Transverse colon (tissue), 4 donors: Measurements from ENCODE around the gene TJP2. TPM values are rescaled to one million over a fixed set of nuclear protein-coding genes. Genes with fewer than 3 reads are reported as not detected.

Experiments used
- DNase-seq: peaks from one replicate; pipeline ENCODE4 v3.0.0-alpha.2; 2019
- H3K27ac ChIP-seq, 4 donors: fragments of 200-600 bp; sonication (generic); 2 replicates each; pipeline ENCODE4 v1.5.1; 2016 to 2018; ENCODE audit warnings: inconsistent platforms in 4 of 4
- H3K27me3 ChIP-seq: fragments of 200-600 bp; sonication (generic); 2 replicates; pipeline ENCODE4 v1.5.1; 2017; ENCODE audit warnings: inconsistent platforms
- H3K36me3 ChIP-seq, 4 donors: fragments of 200-600 bp; sonication (generic); 2 replicates each; pipeline ENCODE4 v1.5.1; 2017 to 2019; ENCODE audit warnings: inconsistent platforms in 4 of 4
- H3K4me1 ChIP-seq, 4 donors: fragments of 200-600 bp; sonication (generic); 2 replicates each; pipeline ENCODE4 v1.5.1; 2017 to 2020; ENCODE audit warnings: inconsistent platforms in 4 of 4
- H3K4me3 ChIP-seq, 4 donors: fragments of 200-600 bp; sonication (generic); 1 replicate in 1 of 4; 2 replicates in 3 of 4; pipeline versions ENCODE4 v1.5.1 to v1.6.1; 2017 to 2019; ENCODE audit warnings: inconsistent platforms in 4 of 4
- H3K9me3 ChIP-seq, 2 donors: fragments of 200-600 bp; sonication (generic); 2 replicates each; pipeline ENCODE4 v1.5.1; 2017 to 2019; ENCODE audit warnings: inconsistent platforms in 2 of 2
- EP300 ChIP-seq: sonication (generic); formaldehyde crosslinking; IDR thresholded peaks from one replicate; pipeline ENCODE4 v1.6.1; 2017; ENCODE audit warnings: antibody characterized with exemption, low read depth
- POLR2A ChIP-seq: fragments of 450-650 bp; IDR thresholded peaks from one replicate; pipeline ENCODE4 v1.6.1; 2016; ENCODE audit warnings: antibody characterized with exemption, mild to moderate bottlenecking, moderate library complexity
- POLR2AphosphoS5 ChIP-seq, 3 donors: sonication (generic); formaldehyde crosslinking; IDR thresholded peaks; one replicate each; pipeline ENCODE4 v1.6.1; 2016; ENCODE audit warnings: antibody characterized with exemption in 3 of 3
- WGBS, 2 donors: methylation state at CpG; one replicate each; pipeline ENCODE4 v1.1.5; 2018; ENCODE audit warnings: low coverage in 1 of 2; 5-methylcytosine and 5-hydroxymethylcytosine counted together
- in situ Hi-C, 4 donors: fragments of 200-750 bp; cut with MboI; loops; one replicate each; pipeline versions ENCODE4 v1.15.0 to v1.15.1; 2017; ENCODE audit warnings: low sequenced_read_pairs in 3 of 4, low pct_ligation_motif_present in 1 of 4, low pct_unique_long_range_greater_than_20kb in 1 of 4
- intact Hi-C: fragments of 100-400 bp; cut with DNase I; formaldehyde crosslinking; loops from one replicate; pipeline ENCODE4 v1.15.1; 2023; ENCODE audit warnings: low total_unique reads
- total RNA-seq, 4 donors: library from RNA; depleted of rRNA; stranded (reverse); fragments of >200 nt; gene quantifications; one replicate each; pipeline ENCODE4 v1.1.0, GENCODE V29; 2016
- TF ChIP-seq, protein P1 (sequence below), 5 experiments: fragments of 200-600 bp in 3 of 5; fragments of 450-650 bp in 2 of 5; sonication (generic) in 3 of 5; IDR thresholded peaks; 1 replicate in 2 of 5; 2 replicates in 3 of 5; pipeline ENCODE4 v1.5.1; 2016 to 2017; ENCODE audit warnings: antibody characterized with exemption in 5 of 5, inconsistent platforms in 3 of 5, mild to moderate bottlenecking in 2 of 5, moderate library complexity in 1 of 5

Gene TJP2
- total RNA-seq, 4 donors from 2014 or later, result 128 to 282 (median 202) TPM

GRCh38 chr9:69145144-69145715 lies 28.8 kb upstream of the TJP2 start:
- Histone ChIP-seq H3K27me3 (no peaks in the 10 kb centered on the region), H3K27ac (no peak overlapping the region), H3K4me3 (no peak overlapping the region), H3K4me1 (peaks cover 0 to 18% (median 8%) of the 10 kb centered on the region in 4 donors), H3K9me3 (no peaks in the 10 kb centered on the region), H3K36me3 (no peaks in the 10 kb centered on the region)
- intact Hi-C loops (no loop called here), in situ Hi-C loops (no loop called here)
- no peak for DNase-seq
- WGBS, 2 donors, result 82 to 89% methylated on average over 8 of the region's 8 CpGs
- TF ChIP-seq EP300 (no peak), POLR2AphosphoS5 (IDR thresholded peaks at IDR 0.05) (no peak), POLR2A (no peak)
- TF ChIP-seq, protein P1, sequence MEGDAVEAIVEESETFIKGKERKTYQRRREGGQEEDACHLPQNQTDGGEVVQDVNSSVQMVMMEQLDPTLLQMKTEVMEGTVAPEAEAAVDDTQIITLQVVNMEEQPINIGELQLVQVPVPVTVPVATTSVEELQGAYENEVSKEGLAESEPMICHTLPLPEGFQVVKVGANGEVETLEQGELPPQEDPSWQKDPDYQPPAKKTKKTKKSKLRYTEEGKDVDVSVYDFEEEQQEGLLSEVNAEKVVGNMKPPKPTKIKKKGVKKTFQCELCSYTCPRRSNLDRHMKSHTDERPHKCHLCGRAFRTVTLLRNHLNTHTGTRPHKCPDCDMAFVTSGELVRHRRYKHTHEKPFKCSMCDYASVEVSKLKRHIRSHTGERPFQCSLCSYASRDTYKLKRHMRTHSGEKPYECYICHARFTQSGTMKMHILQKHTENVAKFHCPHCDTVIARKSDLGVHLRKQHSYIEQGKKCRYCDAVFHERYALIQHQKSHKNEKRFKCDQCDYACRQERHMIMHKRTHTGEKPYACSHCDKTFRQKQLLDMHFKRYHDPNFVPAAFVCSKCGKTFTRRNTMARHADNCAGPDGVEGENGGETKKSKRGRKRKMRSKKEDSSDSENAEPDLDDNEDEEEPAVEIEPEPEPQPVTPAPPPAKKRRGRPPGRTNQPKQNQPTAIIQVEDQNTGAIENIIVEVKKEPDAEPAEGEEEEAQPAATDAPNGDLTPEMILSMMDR (IDR thresholded peaks at IDR 0.05), result no peak

- H3K36me3 ChIP-seq, result no peaks in the 10 kb centered on the region
- in situ Hi-C loops, result no loop called here
- H3K27ac ChIP-seq, result no peak overlapping the region
- no peak for DNase-seq
- WGBS, 2 donors, result 92 to 93% methylated on average over 4 to 11 of the region's 11 CpGs
- intact Hi-C loops, result no loop called here
- TF ChIP-seq EP300, result no peak
- TF ChIP-seq POLR2A, result no peak
- TF ChIP-seq POLR2AphosphoS5 (IDR thresholded peaks at IDR 0.05), result no peak
- TF ChIP-seq, protein P1 (IDR thresholded peaks at IDR 0.05), result no peak
- H3K4me1 ChIP-seq, result peaks cover 0 to 19% (median 8%) of the 10 kb centered on the region in 4 donors
- no peak overlapping the region for H3K4me3 ChIP-seq
- no peaks in the 10 kb centered on the region for H3K9me3 ChIP-seq
- H3K27me3 ChIP-seq, result no peaks in the 10 kb centered on the region
These were observed 26.8 kb upstream of the TJP2 start for GRCh38 chr9:69147041-69147834.

- Histone ChIP-seq H3K4me1 (peaks cover 0 to 9% (median 4%) of the 10 kb centered on the region in 4 donors), H3K4me3 (no peak overlapping the region), H3K27me3 (no peaks in the 10 kb centered on the region), H3K36me3 (no peaks in the 10 kb centered on the region), H3K9me3 (no peaks in the 10 kb centered on the region), H3K27ac (peak overlapping the region in 1 of 4 donors; percentile 12)
- TF ChIP-seq, protein P1 (IDR thresholded peaks at IDR 0.05), result peak in 1 of 5 experiments; percentile 10
- no peak for TF ChIP-seq EP300
- WGBS, 2 donors, result 22 to 34% methylated on average over 6 to 7 of the region's 7 CpGs
- in situ Hi-C loops (no loop called here), intact Hi-C loops (no loop called here)
- DNase-seq, result no peak
These were observed 24.7 kb upstream of the TJP2 start for GRCh38 chr9:69149321-69149807.

- Histone ChIP-seq H3K4me3 (no peak overlapping the region), H3K4me1 (peaks cover 0 to 9% (median 4%) of the 10 kb centered on the region in 4 donors), H3K27me3 (no peaks in the 10 kb centered on the region), H3K36me3 (no peaks in the 10 kb centered on the region), H3K9me3 (no peaks in the 10 kb centered on the region), H3K27ac (no peak overlapping the region)
- intact Hi-C loops (no loop called here), in situ Hi-C loops (no loop called here)
- TF ChIP-seq POLR2A, result no peak
- TF ChIP-seq, protein P1 (IDR thresholded peaks at IDR 0.05), result no peak
- TF ChIP-seq EP300, result no peak
- no peak for TF ChIP-seq POLR2AphosphoS5 (IDR thresholded peaks at IDR 0.05)
- no peak for DNase-seq
- WGBS, 2 donors, result 84 to 92% methylated on average over 7 of the region's 7 CpGs
These were observed 22.6 kb upstream of the TJP2 start for GRCh38 chr9:69151506-69151905.
